Upper lobe of right lung (tissue), 1 donor: ENCODE measurements around the gene TMEM178B. TPM values are rescaled to one million over a fixed set of nuclear protein-coding genes. Genes with fewer than 3 reads are reported as not detected.

ENCODE experiments used
- ATAC-seq: fragments of 200-7000 bp; cut with Tn5 transposase; one replicate; pipeline ENCODE4 v1.9.1; 2020; ENCODE audit warnings: mild to moderate bottlenecking, moderate library complexity
- DNase-seq: peaks from one replicate; pipeline ENCODE4 v3.0.0-alpha.2; 2020
- H3K27ac ChIP-seq: fragments of 200-600 bp; one replicate; pipeline ENCODE4 v1.8.0; 2022
- H3K27me3 ChIP-seq: fragments of 200-600 bp; one replicate; pipeline ENCODE4 v1.8.0; 2022; ENCODE audit warnings: mild to moderate bottlenecking
- H3K36me3 ChIP-seq: fragments of 200-600 bp; one replicate; pipeline ENCODE4 v1.8.0; 2022
- H3K4me1 ChIP-seq: fragments of 200-600 bp; one replicate; pipeline ENCODE4 v1.8.0; 2022
- H3K4me3 ChIP-seq: fragments of 200-600 bp; one replicate; pipeline ENCODE4 v1.8.0; 2022; ENCODE audit warnings: mild to moderate bottlenecking
- H3K9me3 ChIP-seq: fragments of 200-600 bp; one replicate; pipeline ENCODE4 v1.8.0; 2022
- CTCF ChIP-seq: fragments of 200-600 bp; IDR thresholded peaks from one replicate; pipeline ENCODE4 v1.8.0; 2022; ENCODE audit warnings: antibody characterized with exemption
- intact Hi-C: fragments of 100-400 bp; cut with DNase I; formaldehyde crosslinking; loops from one replicate; pipeline ENCODE4 v1.11.0; 2022
- total RNA-seq: library from RNA; stranded (reverse); fragmentation: NEBNext Ultra II Directional; extraction: Animal tissue kit (Norgen Biotek cat#: 25700); gene quantifications from one replicate; pipeline ENCODE4 v1.2.1, GENCODE V29; 2021
- donor health status: DM: no; HTN: yes; CAD: no; lungs with severe emphysema.

Gene TMEM178B
- total RNA-seq, 1 donor from 2014 or later, result 1.4 TPM

GRCh38 chr7:141495057-141495456 is 421.2 kb downstream of the TMEM178B start:
- Histone ChIP-seq H3K4me1 (no peaks in the 10 kb centered on the region), H3K27ac (no peak overlapping the region), H3K27me3 (no peaks in the 10 kb centered on the region), H3K9me3 (no peaks in the 10 kb centered on the region), H3K4me3 (no peak overlapping the region), H3K36me3 (no peaks in the 10 kb centered on the region)
- no peak for DNase-seq
- no peak for ATAC-seq
- intact Hi-C loops, result no loop called here
- no peak for TF ChIP-seq CTCF

- TF ChIP-seq CTCF, result no peak
- no peak for DNase-seq
- H3K36me3 ChIP-seq, result no peaks in the 10 kb centered on the region
- no peaks in the 10 kb centered on the region for H3K9me3 ChIP-seq
- no peaks in the 10 kb centered on the region for H3K4me1 ChIP-seq
- no peak overlapping the region for H3K4me3 ChIP-seq
- intact Hi-C loops, result no loop called here
- H3K27me3 ChIP-seq, result no peaks in the 10 kb centered on the region
- ATAC-seq, result no peak
- no peak overlapping the region for H3K27ac ChIP-seq
These were observed 423.5 kb downstream of the TMEM178B start for GRCh38 chr7:141497391-141497790.

- no peaks in the 10 kb centered on the region for H3K36me3 ChIP-seq
- no peaks in the 10 kb centered on the region for H3K27me3 ChIP-seq
- no peak overlapping the region for H3K27ac ChIP-seq
- no peak overlapping the region for H3K4me3 ChIP-seq
- H3K9me3 ChIP-seq, result no peaks in the 10 kb centered on the region
- intact Hi-C loops, result no loop called here
- no peak for TF ChIP-seq CTCF
- H3K4me1 ChIP-seq, result no peaks in the 10 kb centered on the region
- ATAC-seq (no peak), DNase-seq (no peak)
These were observed 426.7 kb downstream of the TMEM178B start for GRCh38 chr7:141500608-141501007.

- no peak for ATAC-seq
- H3K9me3 ChIP-seq, result no peaks in the 10 kb centered on the region
- intact Hi-C loops, result no loop called here
- DNase-seq, result no peak
- no peaks in the 10 kb centered on the region for H3K4me1 ChIP-seq
- H3K27me3 ChIP-seq, result no peaks in the 10 kb centered on the region
- no peak for TF ChIP-seq CTCF
- H3K4me3 ChIP-seq, result no peak overlapping the region
- H3K36me3 ChIP-seq, result no peaks in the 10 kb centered on the region
- no peak overlapping the region for H3K27ac ChIP-seq
These were observed 427.6 kb downstream of the TMEM178B start for GRCh38 chr7:141501451-141501850.

- intact Hi-C loops, result no loop called here
- ATAC-seq (peak; percentile 14), DNase-seq (no peak)
- Histone ChIP-seq H3K36me3 (no peaks in the 10 kb centered on the region), H3K4me1 (peaks cover 9% of the 10 kb centered on the region), H3K27ac (no peak overlapping the region), H3K9me3 (no peaks in the 10 kb centered on the region), H3K27me3 (peaks cover 28% of the 10 kb centered on the region), H3K4me3 (no peak overlapping the region)
- TF ChIP-seq CTCF, result no peak
These were observed 437.4 kb downstream of the TMEM178B start for GRCh38 chr7:141511316-141511675.

GRCh38 chr7:141511676-141512396 is 438.0 kb downstream of the TMEM178B start:
- peak; percentile 61 for ATAC-seq
- Histone ChIP-seq H3K4me3 (peak overlapping the region; percentile 25), H3K36me3 (no peaks in the 10 kb centered on the region), H3K4me1 (peaks cover 9% of the 10 kb centered on the region), H3K27ac (no peak overlapping the region), H3K27me3 (peaks cover 28% of the 10 kb centered on the region), H3K9me3 (no peaks in the 10 kb centered on the region)
- intact Hi-C loops, result no loop called here
- peak; percentile 64 for DNase-seq
- TF ChIP-seq CTCF, result no peak
